Mucosa of stomach (tissue), 1 donor: ENCODE results near the gene NETO2.

Experiments used
- H3K27me3 ChIP-seq: one replicate; pipeline ENCODE4 v1.7.0; 2013; ENCODE audit warnings: mild to moderate bottlenecking, low read length; ENCODE audit not compliant: control insufficient read depth, insufficient read depth
- H3K36me3 ChIP-seq: one replicate; pipeline ENCODE4 v1.7.0; 2013; ENCODE audit warnings: low read length; ENCODE audit not compliant: control insufficient read depth, insufficient read depth
- H3K4me1 ChIP-seq: one replicate; pipeline ENCODE4 v1.7.0; 2013; ENCODE audit warnings: mild to moderate bottlenecking, low read length; ENCODE audit not compliant: control insufficient read depth, insufficient read depth
- H3K4me3 ChIP-seq: one replicate; pipeline ENCODE4 v1.7.0; 2013; ENCODE audit warnings: low read length
- H3K9ac ChIP-seq: one replicate; pipeline ENCODE4 v1.7.0; 2013; ENCODE audit warnings: mild to moderate bottlenecking, low read length, moderate library complexity
- H3K9me3 ChIP-seq: one replicate; pipeline ENCODE4 v1.7.0; 2013; ENCODE audit warnings: mild to moderate bottlenecking, low read length, moderate library complexity; ENCODE audit not compliant: control insufficient read depth
- donor health status: Pancreatic carcinoma.

NETO2 gene

DNA sequence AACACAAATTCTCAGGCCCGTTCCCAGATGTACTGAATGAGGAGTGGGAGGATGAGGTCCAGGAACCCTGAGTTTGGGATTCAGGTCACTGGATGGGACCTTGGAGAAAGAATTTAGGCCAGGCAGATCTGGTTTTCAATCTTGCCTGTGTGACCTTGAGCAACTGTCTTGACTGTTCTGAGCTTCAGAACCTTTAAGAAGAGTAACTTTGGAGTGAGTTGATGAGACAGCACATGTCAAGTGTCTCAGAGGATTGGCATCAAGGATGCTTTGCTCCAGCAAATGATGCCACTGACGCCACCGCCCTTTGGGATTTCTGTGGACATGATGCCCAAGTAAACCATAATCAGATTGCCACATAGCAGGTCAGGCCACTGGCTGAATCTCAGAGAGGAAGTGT is 114.0 kb downstream of the NETO2 start:
- Histone ChIP-seq H3K36me3 (no peaks in the 10 kb centered on the region), H3K9me3 (no peaks in the 10 kb centered on the region), H3K4me1 (no peaks in the 10 kb centered on the region), H3K27me3 (no peaks in the 10 kb centered on the region), H3K9ac (no peak overlapping the region), H3K4me3 (no peak overlapping the region)

- Histone ChIP-seq H3K4me1 (no peaks in the 10 kb centered on the region), H3K27me3 (no peaks in the 10 kb centered on the region), H3K9me3 (no peaks in the 10 kb centered on the region), H3K9ac (no peak overlapping the region), H3K36me3 (no peaks in the 10 kb centered on the region), H3K4me3 (no peak overlapping the region)
These were observed 114.9 kb downstream of the NETO2 start for GRCh38 chr16:47028767-47029377.
